Measurements from ENCODE around the gene LRIT1.

GRCh38 chr10:84225427-84226173 lies 15.7 kb downstream of the LRIT1 start, which contains the start of gene LRIT2:
- TF ChIP-seq POLR2AphosphoS5 (IDR thresholded peaks at IDR 0.05; ENCODE audit: borderline replicate concordance, low read depth, low read length) (no peak), EZH2 (IDR thresholded peaks at IDR 0.05) (no peak)

Data from SK-N-MC (cell line).